OCI-M2 (cell line): ENCODE data around the gene NBEAL2.

Experiments
- DNase-seq: peaks from one replicate; lab custom pipeline; 2025; ENCODE audit not compliant: unreplicated experiment; lab: John Stamatoyannopoulos, UW

NBEAL2 gene

GRCh38 chr3:46978985-46979944, at the start of gene NBEAL2:
Gene NBEAL2, plus strand, starts transcription at chr3:46979666. Its CDS starts 196 bp downstream, at chr3:46979862.
- DNase-seq: peak; percentile 16

DNA sequence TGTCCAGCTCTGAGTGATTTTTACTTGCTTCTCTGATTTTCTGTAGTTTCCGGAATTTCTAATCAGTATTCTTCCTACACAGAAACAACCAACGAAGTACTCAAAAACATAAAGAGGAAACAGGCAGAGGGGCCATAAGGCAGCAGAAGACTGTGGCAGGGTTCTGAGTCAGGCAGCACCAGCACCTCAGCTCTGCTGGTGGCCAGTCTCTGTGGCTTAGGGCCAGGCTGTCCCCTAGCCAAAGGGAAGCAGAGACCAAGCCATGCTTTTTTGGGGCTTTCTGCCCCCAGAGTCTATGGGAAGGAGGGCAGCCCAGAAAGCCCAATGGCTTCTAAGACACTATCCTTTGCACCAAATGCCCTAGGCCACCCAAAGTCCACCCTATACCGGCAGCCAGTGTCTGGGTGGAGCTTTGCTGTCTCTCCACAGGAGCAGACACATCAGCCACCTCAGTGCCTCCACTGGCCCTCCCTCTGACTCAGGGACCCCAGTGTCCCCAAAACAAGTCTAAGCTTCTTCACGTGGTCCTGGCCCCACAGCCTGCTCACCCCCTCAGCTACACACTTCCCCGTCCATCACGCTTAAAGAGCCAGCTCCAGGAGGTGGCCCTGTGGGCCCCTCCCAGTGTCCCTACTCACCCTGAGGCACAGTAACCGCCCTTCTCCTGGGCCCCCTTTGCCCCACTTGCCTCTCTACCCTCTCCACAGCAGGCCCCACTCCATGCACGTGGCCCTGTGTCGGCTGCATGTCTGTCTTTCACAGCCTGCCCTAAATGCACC, 49.1 kb upstream of the NBEAL2 start:
- DNase-seq: no peak

DNA sequence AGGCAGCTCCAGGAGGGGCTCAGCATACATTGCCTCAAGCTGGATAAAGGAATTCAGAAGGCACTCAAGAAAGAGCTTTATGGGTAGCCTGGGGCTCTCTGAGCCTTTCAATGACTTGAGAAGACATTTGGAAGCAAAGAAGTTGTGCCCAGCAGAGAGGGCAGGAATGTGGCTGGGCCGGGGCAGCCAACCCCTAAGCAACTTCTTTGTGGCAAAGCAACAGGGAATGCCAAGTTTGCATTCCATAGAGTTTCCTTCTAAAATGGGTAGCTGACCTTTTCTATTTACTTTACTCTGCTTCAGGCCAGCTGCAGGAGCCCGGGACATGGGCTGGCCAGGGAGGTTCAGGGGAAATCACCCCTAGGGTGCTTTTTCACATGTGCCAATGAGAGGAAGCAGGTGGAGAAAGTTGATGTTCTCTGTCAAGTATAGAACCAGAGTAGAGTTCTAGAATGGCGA, 48.5 kb upstream of the NBEAL2 start:
- no peak for DNase-seq

DNA sequence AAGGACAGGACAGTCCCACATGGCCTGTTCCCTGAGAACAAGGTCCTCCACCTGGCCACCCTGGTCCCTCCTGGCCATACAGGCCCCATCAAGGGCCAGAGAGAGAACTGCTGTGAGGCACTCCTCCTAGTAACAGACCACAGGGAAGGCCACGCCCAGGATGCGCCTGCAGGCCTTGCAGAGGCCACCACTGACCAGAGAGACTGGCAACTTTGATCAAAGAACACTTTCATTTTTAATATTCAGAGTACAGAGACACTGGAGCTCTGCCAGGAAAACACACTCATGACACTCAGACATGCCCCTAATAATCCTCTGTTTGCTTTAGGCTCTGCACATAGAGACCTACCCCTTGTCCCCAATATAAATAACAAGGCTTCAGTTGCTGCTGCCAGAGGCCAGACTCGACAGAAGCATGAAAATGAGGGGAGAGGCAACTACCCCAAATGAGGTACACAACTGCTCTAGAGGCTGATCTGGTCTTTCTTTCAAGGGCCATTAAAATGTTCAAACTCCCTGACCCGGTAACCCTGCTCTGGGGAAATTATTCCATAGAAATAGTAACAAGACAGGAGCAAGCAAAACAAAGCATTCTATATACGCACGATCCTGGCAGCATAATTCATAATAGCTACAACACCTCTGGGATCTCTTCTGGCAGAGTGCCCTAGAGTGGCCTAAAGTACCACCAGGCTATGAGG, 47.7 kb upstream of the NBEAL2 start:
- no peak for DNase-seq

DNA sequence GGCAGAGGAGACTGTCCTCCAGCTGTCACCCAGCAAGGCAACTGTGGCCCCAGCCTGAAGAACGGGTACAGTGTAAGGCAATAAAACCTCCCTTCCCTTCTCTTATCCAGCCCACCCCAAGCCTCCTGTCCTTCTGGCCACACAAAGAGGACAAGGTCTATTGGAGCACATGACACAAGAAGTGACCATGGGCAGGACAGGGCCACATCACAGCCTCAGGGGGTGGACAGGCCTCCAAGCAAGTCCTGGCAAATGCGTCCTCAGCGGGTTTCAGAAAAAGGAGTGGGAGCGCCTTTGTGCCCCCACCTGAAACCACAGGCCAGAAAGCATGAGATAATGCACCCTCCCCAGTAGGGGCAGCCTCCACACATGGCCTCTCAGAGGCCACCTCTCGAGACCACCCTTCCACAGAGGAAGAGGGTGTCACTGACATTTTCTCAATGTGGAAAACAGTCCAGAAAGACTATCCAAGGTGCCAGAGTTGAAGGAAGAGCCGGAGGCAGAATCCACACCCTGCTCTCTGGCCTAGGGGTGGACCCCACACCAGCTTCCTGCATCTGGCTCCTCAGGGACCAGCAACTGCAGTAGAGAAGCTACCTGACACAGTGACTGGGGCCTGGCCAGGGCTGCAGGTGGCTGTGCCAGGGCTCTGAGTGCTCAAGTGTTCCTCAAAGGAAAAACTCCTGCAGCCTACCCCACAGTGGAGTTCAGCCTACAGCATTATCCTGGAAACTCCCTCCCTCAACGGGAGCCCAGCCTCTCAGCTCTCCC, 46.8 kb upstream of the NBEAL2 start:
- DNase-seq: no peak

GRCh38 chr3:46933261-46933660, 46.2 kb upstream of the NBEAL2 start:
- DNase-seq: no peak

DNA sequence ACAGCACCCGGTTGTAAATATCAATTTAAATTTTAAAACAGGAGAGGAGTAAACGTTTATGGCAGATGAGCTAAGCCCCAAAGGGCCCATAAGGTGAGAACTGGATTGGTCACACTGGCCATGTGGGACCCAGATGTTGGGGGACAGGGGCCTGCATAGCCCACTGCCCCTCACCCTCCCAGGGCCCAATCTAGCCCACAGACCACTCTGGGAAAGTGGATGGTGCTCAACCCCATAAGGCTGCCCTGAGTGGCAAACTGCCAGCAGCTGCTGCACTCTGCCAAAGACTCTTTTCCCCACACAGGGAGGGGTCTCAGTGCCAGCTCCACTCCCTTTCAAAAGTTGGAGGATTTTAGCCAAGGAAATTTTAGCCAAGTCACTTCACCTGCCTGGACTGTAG, 45.4 kb upstream of the NBEAL2 start:
- DNase-seq: no peak

DNA sequence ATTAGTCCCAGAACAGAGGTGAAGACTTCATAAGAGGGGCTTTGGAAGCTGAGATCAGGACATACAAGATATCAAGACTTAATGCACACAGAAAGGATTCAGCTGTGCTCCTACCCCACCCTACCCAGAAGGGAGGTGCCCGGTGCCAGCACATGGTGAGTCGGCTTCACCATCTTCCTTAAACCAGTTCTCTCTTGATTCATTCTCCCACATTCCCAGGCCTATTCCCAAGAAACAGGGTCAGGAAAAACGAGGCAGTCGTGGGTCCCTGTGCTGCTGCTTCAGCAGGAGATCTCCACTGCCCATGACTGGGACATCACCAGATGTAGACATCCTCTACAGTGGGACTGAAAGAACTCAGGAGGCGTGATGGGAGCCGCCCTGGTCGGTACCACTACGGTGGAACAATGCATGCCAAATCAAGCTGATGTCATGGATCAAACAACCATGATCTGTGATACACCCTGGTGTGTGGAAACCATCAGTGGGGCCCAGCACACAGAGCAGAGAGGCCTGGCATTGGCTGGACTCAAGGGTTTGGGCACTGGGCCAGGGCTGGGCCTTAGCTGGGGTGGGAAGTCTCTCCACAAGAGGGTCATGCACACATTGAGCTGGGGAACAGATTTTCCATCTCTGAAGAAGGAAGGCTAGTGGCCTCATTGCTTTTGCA, 44.8 kb upstream of the NBEAL2 start:
- DNase-seq: no peak

- DNase-seq: peak; percentile 12
Observed at GRCh38 chr3:46935168-46935858, 44.2 kb upstream of the NBEAL2 start.

- DNase-seq: no peak
Observed at GRCh38 chr3:46935989-46936558, 43.4 kb upstream of the NBEAL2 start.

GRCh38 chr3:46936733-46937250, 42.7 kb upstream of the NBEAL2 start:
- DNase-seq: no peak

DNA sequence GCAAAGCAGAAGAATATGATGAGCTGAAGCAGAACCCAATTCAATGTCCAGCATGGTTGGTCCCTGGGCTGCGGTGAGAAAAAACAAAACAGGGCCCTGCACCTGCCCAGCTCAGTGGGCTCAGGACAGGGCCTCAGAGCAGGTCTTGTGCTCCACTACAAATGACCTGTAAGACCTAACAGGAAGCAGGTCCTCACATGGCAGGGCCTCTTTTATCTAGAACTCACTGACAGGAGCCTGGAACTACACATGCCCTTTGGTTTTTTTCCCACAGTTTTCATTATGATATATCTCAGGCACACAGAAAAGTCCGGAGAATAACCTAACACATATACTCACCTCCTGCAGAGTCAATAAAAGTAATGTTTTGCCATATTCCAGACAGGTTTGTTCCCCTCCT, 41.3 kb upstream of the NBEAL2 start:
- DNase-seq: no peak

DNA sequence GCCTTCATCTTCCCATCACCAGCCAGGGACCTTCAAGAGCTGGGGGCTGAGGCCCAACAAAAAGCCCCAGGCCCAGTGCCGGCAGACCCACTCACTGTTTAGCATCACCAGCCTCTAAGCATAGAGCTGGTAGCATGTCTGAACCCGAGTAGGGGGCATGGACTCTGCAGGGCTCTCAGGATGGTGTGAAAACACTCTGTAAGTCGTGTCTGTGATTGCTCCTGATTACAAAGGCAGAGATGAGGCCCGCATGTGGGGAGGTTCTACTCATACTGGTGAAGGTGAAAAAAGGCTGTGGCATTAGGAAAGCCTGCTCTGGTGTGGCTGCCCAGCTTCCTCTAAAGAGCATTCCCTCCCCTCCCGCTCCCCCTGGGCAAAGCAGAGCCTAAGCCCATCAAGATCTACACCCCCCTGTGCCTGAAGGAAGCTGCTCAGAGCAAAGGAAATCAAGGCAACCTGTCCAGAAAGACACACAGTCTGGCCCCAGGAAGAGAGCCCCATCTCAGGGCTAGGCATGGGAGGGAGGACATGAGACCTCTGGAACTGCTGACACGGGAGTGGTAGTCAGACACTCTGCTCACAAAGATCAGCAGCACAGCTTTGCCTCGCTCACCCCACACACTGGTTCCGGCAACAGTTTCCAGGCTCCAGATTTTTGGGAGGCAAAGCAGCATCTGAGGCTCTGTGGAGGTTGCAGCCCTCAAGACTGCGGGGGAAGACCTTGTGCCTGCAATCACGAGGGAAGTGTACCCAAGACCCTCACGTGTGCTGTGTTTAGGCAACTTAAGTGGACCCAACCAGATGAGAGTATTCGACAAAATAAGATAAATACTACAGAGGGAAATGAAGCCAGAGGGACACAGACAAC, 39.7 kb upstream of the NBEAL2 start:
- no peak for DNase-seq

- DNase-seq: no peak
Observed at GRCh38 chr3:46942076-46942475, 37.4 kb upstream of the NBEAL2 start.

- DNase-seq: no peak
Observed at GRCh38 chr3:46942481-46943236, 36.8 kb upstream of the NBEAL2 start.

GRCh38 chr3:46943237-46944187, 36.0 kb upstream of the NBEAL2 start:
- no peak for DNase-seq
